Epithelial cell of prostate (primary cell): ENCODE data around the gene TKTL1.

Experiments
- DNase-seq: peaks from one replicate; pipeline ENCODE4 v3.0.0-alpha.2; 2011; ENCODE audit warnings: low read depth, low spot score
- H3K27ac ChIP-seq: fragments of 450-650 bp; 2 replicates; pipeline ENCODE4 v1.5.1; 2017; ENCODE audit warnings: mild to moderate bottlenecking

Gene TKTL1

GRCh38 chrX:154308108-154308946, 12.7 kb downstream of the TKTL1 start:
- no peak overlapping the region for H3K27ac ChIP-seq
- no peak for DNase-seq

- no peak overlapping the region for H3K27ac ChIP-seq
- no peak for DNase-seq
Measured at GRCh38 chrX:154309041-154309775, 13.6 kb downstream of the TKTL1 start.

GRCh38 chrX:154310616-154311536, 15.3 kb downstream of the TKTL1 start:
- H3K27ac ChIP-seq, result no peak overlapping the region
- DNase-seq, result no peak

GRCh38 chrX:154312116-154312515, 16.5 kb downstream of the TKTL1 start:
- no peak overlapping the region for H3K27ac ChIP-seq
- no peak for DNase-seq

GRCh38 chrX:154313147-154313546, 17.6 kb downstream of the TKTL1 start:
- DNase-seq, result no peak
- H3K27ac ChIP-seq, result no peak overlapping the region

- no peak overlapping the region for H3K27ac ChIP-seq
- no peak for DNase-seq
Measured at GRCh38 chrX:154315416-154315815, 19.8 kb downstream of the TKTL1 start.

- no peak overlapping the region for H3K27ac ChIP-seq
- no peak for DNase-seq
Measured at GRCh38 chrX:154317391-154317995, 21.9 kb downstream of the TKTL1 start.

- H3K27ac ChIP-seq, result no peak overlapping the region
- no peak for DNase-seq
Measured at GRCh38 chrX:154320406-154320805, 24.8 kb downstream of the TKTL1 start.

- no peak overlapping the region for H3K27ac ChIP-seq
- no peak for DNase-seq
Measured at GRCh38 chrX:154321152-154321551, 25.6 kb downstream of the TKTL1 start.

- DNase-seq, result no peak
- H3K27ac ChIP-seq, result no peak overlapping the region
Measured at GRCh38 chrX:154321594-154321993, 26.0 kb downstream of the TKTL1 start.

GRCh38 chrX:154322890-154323289, 27.3 kb downstream of the TKTL1 start:
- H3K27ac ChIP-seq, result no peak overlapping the region
- no peak for DNase-seq

GRCh38 chrX:154323537-154323936, 27.9 kb downstream of the TKTL1 start:
- DNase-seq, result no peak
- no peak overlapping the region for H3K27ac ChIP-seq

- no peak overlapping the region for H3K27ac ChIP-seq
- DNase-seq, result no peak
Measured at GRCh38 chrX:154325541-154325940, 29.9 kb downstream of the TKTL1 start.

GRCh38 chrX:154327038-154327820, 31.6 kb downstream of the TKTL1 start:
- DNase-seq, result no peak

GRCh38 chrX:154328646-154329045, 33.1 kb downstream of the TKTL1 start:
- no peak for DNase-seq
- no peak overlapping the region for H3K27ac ChIP-seq

More at GRCh38 chrX:154327038-154327820, 31.6 kb downstream of the TKTL1 start:
- no peak overlapping the region for H3K27ac ChIP-seq

GRCh38 chrX:154329294-154329693, 33.7 kb downstream of the TKTL1 start:
- DNase-seq, result no peak
- H3K27ac ChIP-seq, result no peak overlapping the region

- no peak overlapping the region for H3K27ac ChIP-seq
- DNase-seq, result no peak
Measured at GRCh38 chrX:154332561-154332960, 37.0 kb downstream of the TKTL1 start.

GRCh38 chrX:154333116-154333515, 37.5 kb downstream of the TKTL1 start:
- DNase-seq, result no peak
- H3K27ac ChIP-seq, result no peak overlapping the region

- DNase-seq, result no peak
- H3K27ac ChIP-seq, result no peak overlapping the region
Measured at GRCh38 chrX:154333837-154334271, 38.3 kb downstream of the TKTL1 start.
